Measurements from ENCODE around the gene ERBB2. TPM values are rescaled to one million over a fixed set of nuclear protein-coding genes. Genes with fewer than 3 reads are reported as not detected.

Gene ERBB2
- total and polyA plus RNA-seq, 9 of the 15 experiments (the other 6 are each of a cell fraction or from before 2014, with no cell fraction given): 0.74 to 5.6 (median 3.3) TPM

- no peak for TF ChIP-seq ATF6 (CRISPR knock-in tag; IDR thresholded peaks at IDR 0.05)
- TF ChIP-seq ZNF197 (CRISPR knock-in tag; IDR thresholded peaks at IDR 0.05; ENCODE audit: low read depth): no peak
- no peak for TF ChIP-seq WHSC1 (IDR thresholded peaks at IDR 0.05; ENCODE audit: low read length)
- TF ChIP-seq ZNF398 (CRISPR knock-in tag; IDR thresholded peaks at IDR 0.05): no peak
- TF ChIP-seq POLR2B (IDR thresholded peaks at IDR 0.05; ENCODE audit: low read depth, partially characterized antibody): peak; percentile 70
- no peak for TF ChIP-seq GATA2 (CRISPR knock-in tag; IDR thresholded peaks at IDR 0.05)
- no peak for TF ChIP-seq EWSR1 (IDR thresholded peaks at IDR 0.05; ENCODE audit: borderline replicate concordance, low read depth, partially characterized antibody)
- TF ChIP-seq POLR3A (IDR thresholded peaks at IDR 0.05; ENCODE audit: borderline replicate concordance, extremely low read depth, insufficient read depth, insufficient read length): no peak
- TF ChIP-seq MAFG (tag; conservative IDR thresholded peaks at IDR 0.05): no peak
- TF ChIP-seq ILF3 (IDR thresholded peaks at IDR 0.05; ENCODE audit: borderline replicate concordance): no peak
- no peak for TF ChIP-seq GABPB2 (CRISPR knock-in tag; conservative IDR thresholded peaks at IDR 0.05)
- TF ChIP-seq HOXB6 (CRISPR knock-in tag; IDR thresholded peaks at IDR 0.05; ENCODE audit: borderline replicate concordance): no peak
- peak; percentile 64 to 72; a peak in 3 of 4 replicates for TF ChIP-seq FOXK2 (conservative IDR thresholded peaks at IDR 0.05 in 1 of 2, IDR thresholded peaks at IDR 0.05 in 1 of 2; ENCODE audit: low read depth in 2 of 2)
- TF ChIP-seq CBX1 (IDR thresholded peaks at IDR 0.05; ENCODE audit: low read depth): no peak
- no peak for TF ChIP-seq BRF1 (IDR thresholded peaks at IDR 0.05; ENCODE audit: borderline replicate concordance, extremely low read depth, insufficient read length)
These were observed 12.1 kb upstream of the ERBB2 start, which contains the start of gene PGAP3 (continued) for GRCh38 chr17:39687546-39688474.
